Endothelial cell of umbilical vein (primary cell): ENCODE measurements around the gene WDR18. TPM values are rescaled to one million over a fixed set of nuclear protein-coding genes. Genes with fewer than 3 reads are reported as not detected.

ENCODE experiments used
- BruUV-seq: library from RNA; stranded (reverse); fragments of 400-500 nt; replicated peaks from 2 replicates; lab custom pipeline; 2021; lab: Mats Ljungman, UMichigan
- CTCF ChIA-PET: fragments of 300-600, 350-600 bp; sonication (Branson Sonifier 250); formaldehyde crosslinking; loops from one replicate; lab custom pipeline; 2021; ENCODE audit warnings: antibody characterized with exemption, inconsistent platforms; lab: Charles Lee
- POLR2A ChIA-PET: fragments of 300-600, 350-600 bp; sonication (Branson Sonifier 250); formaldehyde crosslinking; loops from one replicate; lab custom pipeline; 2021; ENCODE audit warnings: antibody characterized with exemption, inconsistent platforms; lab: Charles Lee
- DNase-seq: peaks from one replicate; pipeline ENCODE4 v3.0.0-alpha.2; 2011; ENCODE audit warnings: low read depth, low spot score
- FAIRE-seq: peaks from 2 replicates; lab custom pipeline; 2011; peaks lifted over from hg19 to GRCh38; lab: Jason Lieb, UNC
- H2AFZ ChIP-seq: 2 replicates; pipeline ENCODE4 v1.6.0; 2012; ENCODE audit warnings: low read depth, low read length, control low read depth, inconsistent platforms
- H3K27ac ChIP-seq: 2 replicates; pipeline ENCODE4 v1.5.1; 2011; ENCODE audit warnings: low read depth, mild to moderate bottlenecking, control low read depth, low read length, moderate library complexity; ENCODE audit not compliant: insufficient read depth
- H3K27me3 ChIP-seq, 2 experiments: 2 replicates each; pipeline versions ENCODE4 v1.6.0 to v1.6.1; 2011; ENCODE audit warnings: low read length in 2 of 2, mixed read lengths in 1 of 2; ENCODE audit not compliant: control insufficient read depth in 2 of 2, insufficient read depth in 2 of 2
- H3K36me3 ChIP-seq, 2 experiments: 2 replicates in 1 of 2; 3 replicates in 1 of 2; pipeline ENCODE4 v1.5.1; 2011; ENCODE audit warnings: low read length in 2 of 2, mild to moderate bottlenecking in 1 of 2, moderate library complexity in 1 of 2; ENCODE audit not compliant: control insufficient read depth in 2 of 2, insufficient read depth in 2 of 2; ENCODE audit errors: extremely low read depth in 1 of 2
- H3K4me1 ChIP-seq: 3 replicates; pipeline ENCODE4 v1.5.1; 2011; ENCODE audit warnings: mild to moderate bottlenecking, low read length; ENCODE audit not compliant: control insufficient read depth, insufficient read depth; ENCODE audit errors: extremely low read depth
- H3K4me2 ChIP-seq: 2 replicates; pipeline ENCODE4 v1.6.1; 2011; ENCODE audit warnings: low read length, control low read depth, mixed read lengths; ENCODE audit not compliant: insufficient read depth
- H3K4me3 ChIP-seq, 3 experiments: fragments of 200-600 bp in 1 of 3; sonication (generic), shearing (Covaris generic) in 1 of 3; replicated peaks in 1 of 3; 2 replicates each; pipeline ENCODE4 v1.5.1; 2011 to 2016; ENCODE audit warnings: control low read depth in 3 of 3, low read length in 3 of 3, mild to moderate bottlenecking in 2 of 3, inconsistent platforms in 1 of 3, low read depth in 1 of 3, moderate library complexity in 1 of 3; ENCODE audit not compliant: insufficient read depth in 1 of 3
- H3K79me2 ChIP-seq: 2 replicates; pipeline ENCODE4 v1.6.0; 2012; ENCODE audit warnings: low read length, inconsistent platforms; ENCODE audit not compliant: control insufficient read depth, insufficient read depth
- H3K9ac ChIP-seq: replicated peaks from 2 replicates; pipeline ENCODE3; 2011; ENCODE audit warnings: low read length, control low read depth; ENCODE audit not compliant: insufficient read depth; ENCODE audit errors: extremely low read depth
- H3K9me1 ChIP-seq: replicated peaks from 3 replicates; pipeline ENCODE4 v1.6.0; 2011; ENCODE audit warnings: mild to moderate bottlenecking, low read length; ENCODE audit not compliant: control insufficient read depth, insufficient read depth; ENCODE audit errors: extremely low read depth
- H3K9me3 ChIP-seq: replicated peaks from 2 replicates; pipeline ENCODE4 v1.5.1; 2012; ENCODE audit warnings: low read length, inconsistent platforms; ENCODE audit not compliant: control insufficient read depth, insufficient read depth
- H4K20me1 ChIP-seq: replicated peaks from 2 replicates; pipeline ENCODE3; 2011; ENCODE audit warnings: mild to moderate bottlenecking, low read length; ENCODE audit not compliant: control insufficient read depth, insufficient read depth; ENCODE audit errors: extremely low read depth
- CTCF ChIP-seq, 2 donors: IDR thresholded peaks; 1 replicate in 1 of 2; 2 replicates in 1 of 2; pipeline ENCODE4 v1.5.1; 2011; ENCODE audit warnings: low read length in 2 of 2, mild to moderate bottlenecking in 2 of 2, moderate library complexity in 2 of 2, control low read depth in 1 of 2, inconsistent platforms in 1 of 2, low read depth in 1 of 2; ENCODE audit not compliant: insufficient read depth in 1 of 2; ENCODE audit errors: extremely low read depth in 1 of 2
- EZH2 ChIP-seq: IDR thresholded peaks from 2 replicates; pipeline ENCODE4 v1.6.1; 2012; ENCODE audit warnings: borderline replicate concordance, low read depth, mild to moderate bottlenecking, moderate library complexity, low read length, inconsistent platforms; ENCODE audit not compliant: severe bottlenecking
- FOS ChIP-seq: IDR thresholded peaks from 2 replicates; pipeline ENCODE4 v1.6.1; 2011; ENCODE audit warnings: mild to moderate bottlenecking, low read length, moderate library complexity, borderline replicate concordance; ENCODE audit not compliant: insufficient read depth
- GATA2 ChIP-seq: IDR thresholded peaks from 2 replicates; pipeline ENCODE4 v1.7.0; 2011; ENCODE audit warnings: low read depth, mild to moderate bottlenecking, moderate library complexity, mixed read lengths, low read length; ENCODE audit not compliant: insufficient read length, insufficient read depth
- JUN ChIP-seq: IDR thresholded peaks from 2 replicates; pipeline ENCODE4 v1.6.1; 2011; ENCODE audit warnings: borderline replicate concordance, low read depth; ENCODE audit not compliant: insufficient read length, insufficient read depth
- MAX ChIP-seq: IDR thresholded peaks from 2 replicates; pipeline ENCODE4 v1.6.1; 2011; ENCODE audit not compliant: insufficient read depth, insufficient read length
- MYC ChIP-seq: IDR thresholded peaks from one replicate; pipeline ENCODE4 v1.6.1; 2011; ENCODE audit warnings: mild to moderate bottlenecking, low read depth, low read length
- POLR2A ChIP-seq: IDR thresholded peaks from 2 replicates; pipeline ENCODE4 v1.6.1; 2012; ENCODE audit warnings: low read depth, mild to moderate bottlenecking, control low read depth, low read length
- POLR2AphosphoS5 ChIP-seq: IDR thresholded peaks from 2 replicates; pipeline ENCODE4 v1.6.1; 2012; ENCODE audit warnings: low read depth, mild to moderate bottlenecking, control low read depth, low read length, moderate library complexity; ENCODE audit not compliant: insufficient read depth
- dilution Hi-C: fragments of 300-500 bp; cut with MboI; formaldehyde crosslinking; loops from one replicate; pipeline ENCODE4 v1.15.0; 2019; ENCODE audit warnings: low sequenced_read_pairs; ENCODE audit not compliant: extremely low pct_ligation_motif_present
- intact Hi-C: fragments of 100-400 bp; cut with micrococcal nuclease; formaldehyde crosslinking; loops from one replicate; pipeline ENCODE4 v1.10.0; 2022
- polyA plus RNA-seq, 4 experiments: library from polyadenylated mRNA; depleted of rRNA in 3 of 4; stranded (reverse) in 3 of 4; unstranded in 1 of 4; fragments of >200 nt; gene quantifications; 2 replicates each; pipeline versions ENCODE4 v1.2.1 to v1.2.3, GENCODE V29; 2011 to 2012; ENCODE audit warnings: missing spikeins in 1 of 4
- total RNA-seq: library from RNA; stranded (reverse); gene quantifications from 2 replicates; pipeline ENCODE4 v1.2.3, GENCODE V29; 2021

The WDR18 gene
- total and polyA plus RNA-seq, 2 donors (not counting 3 experiments of a cell fraction or from before 2014, with no cell fraction given), result 54.8 to 102 TPM

GRCh38 chr19:988081-988480 is 3.9 kb downstream of the WDR18 start:
- Histone ChIP-seq H3K4me3 (no peak overlapping the region), H3K9ac (no peak overlapping the region), H3K9me1 (no peaks in the 10 kb centered on the region), H2AFZ (no peak overlapping the region), H3K9me3 (no peaks in the 10 kb centered on the region), H3K79me2 (peaks cover 9% of the 10 kb centered on the region), H4K20me1 (no peaks in the 10 kb centered on the region), H3K27ac (no peak overlapping the region), H3K4me1 (peaks cover 9% of the 10 kb centered on the region), H3K36me3 (peaks cover 0 to 12% of the 10 kb centered on the region in 2 experiments), H3K4me2 (no peak overlapping the region), H3K27me3 (no peaks in the 10 kb centered on the region)
- ChIA-PET CTCF (interaction anchor here (1.4 kb wide), 1 partner anchor 124 kb away, joined by 3 read pairs; no protein-coding TSS in a partner anchor), POLR2A (no interaction called here)
- no peak for TF ChIP-seq FOS
- no peak for TF ChIP-seq CTCF (IDR thresholded peaks at IDR 0.05; ENCODE audit: extremely low read depth in 1 of 2, insufficient read depth in 1 of 2, low read depth in 1 of 2, low read length in 2 of 2)
- no peak for TF ChIP-seq MAX
- no peak for TF ChIP-seq EZH2
- no peak for TF ChIP-seq JUN
- no peak for TF ChIP-seq POLR2AphosphoS5
- no peak for TF ChIP-seq POLR2A
- no peak for TF ChIP-seq MYC
- no peak for TF ChIP-seq GATA2
- dilution Hi-C loops (no loop called here), intact Hi-C loops (no loop called here)
- FAIRE-seq (no peak), DNase-seq (no peak)
- no TSS peak for BruUV-seq
